Stimulated activated CD4-positive, alpha-beta T cell treated with anti-CD3 and anti-CD28 coated beads, TNF-alpha, amount 100 ng/mL, for 48 hours (primary cell): Measurements from ENCODE around the gene MCM10.

Source experiments
- DNase-seq, 3 donors: peaks; one replicate each; pipeline ENCODE4 v3.0.0-alpha.2; 2020; ENCODE audit warnings: low read depth in 3 of 3

The MCM10 gene

GRCh38 chr10:13165177-13165576 lies 3.8 kb downstream of the MCM10 start:
- DNase-seq = no peak

- DNase-seq = no peak
These were observed 6.2 kb downstream of the MCM10 start for GRCh38 chr10:13167568-13167967.

- DNase-seq = no peak
These were observed 7.4 kb downstream of the MCM10 start for GRCh38 chr10:13168781-13169180.

GRCh38 chr10:13173616-13174015 lies 12.3 kb downstream of the MCM10 start:
- DNase-seq = no peak

GRCh38 chr10:13180788-13181187 lies 19.4 kb downstream of the MCM10 start:
- no peak for DNase-seq

- no peak for DNase-seq
These were observed 21.1 kb downstream of the MCM10 start for GRCh38 chr10:13182424-13182823.

- DNase-seq = no peak
These were observed 22.3 kb downstream of the MCM10 start for GRCh38 chr10:13183625-13184024.

- no peak for DNase-seq
These were observed 22.9 kb downstream of the MCM10 start for GRCh38 chr10:13184276-13184675.

- DNase-seq = no peak
These were observed 23.6 kb downstream of the MCM10 start for GRCh38 chr10:13184730-13185514.

- DNase-seq = no peak
These were observed 25.8 kb downstream of the MCM10 start for GRCh38 chr10:13187135-13187534.

GRCh38 chr10:13188593-13188992 lies 27.2 kb downstream of the MCM10 start:
- DNase-seq = no peak

- no peak for DNase-seq
These were observed 28.6 kb downstream of the MCM10 start for GRCh38 chr10:13189961-13190360.

GRCh38 chr10:13190816-13191215 lies 29.5 kb downstream of the MCM10 start:
- DNase-seq = no peak

GRCh38 chr10:13191362-13191761 lies 30.0 kb downstream of the MCM10 start:
- no peak for DNase-seq

GRCh38 chr10:13193637-13194036 lies 32.3 kb downstream of the MCM10 start:
- DNase-seq = no peak

- DNase-seq = no peak
These were observed 33.7 kb downstream of the MCM10 start for GRCh38 chr10:13195016-13195415.

GRCh38 chr10:13201132-13201531 lies 39.8 kb downstream of the MCM10 start:
- no peak for DNase-seq

- no peak for DNase-seq
These were observed 44.7 kb downstream of the MCM10 start for GRCh38 chr10:13206091-13206490.

- DNase-seq = no peak
These were observed 45.4 kb downstream of the MCM10 start for GRCh38 chr10:13206546-13207443.

- DNase-seq = no peak
These were observed 51.8 kb downstream of the MCM10 start for GRCh38 chr10:13213163-13213562.

GRCh38 chr10:13218878-13219277 lies 57.5 kb downstream of the MCM10 start:
- no peak for DNase-seq

GRCh38 chr10:13219685-13220670 lies 58.6 kb downstream of the MCM10 start:
- DNase-seq = no peak
